GM19025 (cell line): Measurements from ENCODE around the gene PAQR7.
A peak's percentile ranks its signal among the peaks of the same experiment; 100 is the strongest.

Experiments used
- ATAC-seq: cut with Tn5 transposase; IDR thresholded peaks from one replicate; pipeline ENCODE4 v1.9.1; 2021; ENCODE audit warnings: mild to moderate bottlenecking, low read depth, moderate library complexity; ENCODE audit not compliant: unreplicated experiment

The PAQR7 gene

DNA sequence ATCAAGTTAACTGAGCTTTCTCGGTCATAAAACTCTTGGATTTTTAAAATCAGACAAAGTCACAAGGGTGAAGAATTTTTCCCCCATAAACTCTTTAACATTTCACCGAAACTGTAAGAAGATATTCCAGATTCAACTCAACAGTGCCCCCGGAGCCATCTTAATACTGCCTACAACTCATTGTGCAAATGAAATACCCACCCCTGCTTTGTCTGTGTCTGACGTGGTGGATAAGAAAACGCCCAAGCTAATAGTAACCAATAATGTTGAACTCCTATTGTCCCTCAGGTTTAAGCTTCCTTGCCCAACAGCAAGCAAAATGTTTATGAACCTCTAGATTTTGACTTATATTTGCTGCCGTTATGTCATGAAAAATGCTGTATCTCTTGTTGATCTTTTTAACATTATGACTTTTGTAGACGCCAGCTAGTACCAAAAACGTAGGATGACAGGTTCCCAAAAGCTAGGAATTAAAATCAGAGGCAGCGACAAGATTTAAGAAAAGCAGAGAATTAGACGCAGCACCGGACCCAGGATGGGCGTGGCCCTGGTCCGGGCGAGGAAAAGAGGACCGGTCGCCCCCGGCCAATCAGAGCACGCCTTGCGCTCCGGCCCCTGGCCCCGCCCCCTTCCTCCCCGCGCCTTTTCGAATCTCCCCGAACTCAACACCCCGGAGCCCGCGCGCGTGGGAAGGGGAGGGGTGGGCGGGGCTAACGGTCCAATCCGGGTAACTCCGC, 29.6 kb upstream of the PAQR7 start:
- ATAC-seq = peak; percentile 71

DNA sequence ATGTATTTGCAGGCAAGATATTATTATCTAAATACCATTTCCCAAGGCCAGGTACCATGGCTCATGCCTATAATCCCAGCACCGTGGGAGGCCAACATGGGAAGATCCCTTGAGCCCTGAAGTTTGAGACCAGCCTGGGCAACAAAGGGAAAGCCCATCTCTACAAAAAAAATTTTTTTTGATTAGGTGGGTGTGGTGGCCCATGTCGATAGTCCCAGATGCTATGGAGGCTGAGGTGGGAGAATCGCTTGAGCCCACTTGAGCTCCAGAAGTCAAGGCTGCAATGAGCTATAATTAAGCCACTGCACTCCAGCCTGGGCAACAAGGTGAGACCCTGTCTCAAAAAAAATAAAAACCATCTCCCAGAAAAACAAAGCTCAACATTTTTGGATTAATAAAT, 28.5 kb upstream of the PAQR7 start:
- ATAC-seq = no peak

DNA sequence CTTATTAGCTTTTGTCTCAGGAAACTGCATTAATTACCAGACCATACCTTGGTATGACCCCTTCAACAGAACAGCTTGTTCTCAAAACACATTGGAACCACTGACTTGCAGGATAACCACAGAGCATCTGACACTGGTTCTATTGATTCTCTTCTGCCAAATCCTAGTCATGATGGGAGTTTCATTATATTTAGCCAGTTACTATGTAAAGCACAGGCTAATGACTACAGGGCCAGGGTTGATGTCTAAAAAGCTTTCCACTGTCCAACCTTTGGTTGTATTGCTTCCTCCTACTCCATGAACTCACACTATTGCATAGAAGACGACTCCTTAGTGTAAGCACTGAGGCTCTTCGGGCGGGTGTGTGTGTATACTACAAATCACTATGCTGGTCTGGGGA, 27.0 kb upstream of the PAQR7 start:
- ATAC-seq = no peak

DNA sequence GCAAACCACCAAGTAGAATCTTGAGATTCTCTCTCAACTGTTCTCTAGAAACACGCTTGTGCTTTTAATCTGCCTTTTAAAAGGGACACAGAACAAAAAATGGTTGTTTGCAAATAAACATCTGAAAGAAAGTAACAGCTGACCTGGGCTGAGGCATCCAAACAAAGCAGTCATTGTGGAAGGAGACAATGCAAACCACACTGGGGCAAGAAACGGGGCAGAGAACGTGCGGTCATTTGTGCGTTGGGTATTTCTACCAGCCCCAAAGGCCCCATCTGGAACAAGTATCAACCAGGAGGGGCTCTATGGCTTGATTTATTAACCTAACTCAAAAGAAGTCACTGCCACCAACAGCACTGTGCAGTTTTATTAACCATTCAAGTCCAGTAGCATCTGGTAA, 24.7 kb upstream of the PAQR7 start:
- no peak for ATAC-seq

DNA sequence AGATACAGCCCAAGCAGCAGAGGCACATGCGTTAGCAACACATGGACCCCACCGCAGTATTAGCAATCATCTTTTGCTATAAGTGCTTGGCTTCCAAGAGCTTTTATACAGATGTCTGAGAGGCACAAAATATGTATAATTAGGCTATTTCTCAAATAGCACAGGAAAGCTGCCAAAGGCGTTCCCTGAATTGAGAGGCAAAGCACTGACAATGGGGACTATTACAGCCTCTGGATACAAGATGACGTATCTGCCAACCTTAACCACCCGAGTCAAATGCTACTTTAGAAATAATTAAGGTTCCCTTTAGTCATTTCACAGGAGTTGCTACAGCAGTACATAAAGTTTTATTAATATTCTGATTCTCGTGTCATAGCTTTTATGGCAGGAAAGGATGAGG, 24.3 kb upstream of the PAQR7 start:
- ATAC-seq = no peak

DNA sequence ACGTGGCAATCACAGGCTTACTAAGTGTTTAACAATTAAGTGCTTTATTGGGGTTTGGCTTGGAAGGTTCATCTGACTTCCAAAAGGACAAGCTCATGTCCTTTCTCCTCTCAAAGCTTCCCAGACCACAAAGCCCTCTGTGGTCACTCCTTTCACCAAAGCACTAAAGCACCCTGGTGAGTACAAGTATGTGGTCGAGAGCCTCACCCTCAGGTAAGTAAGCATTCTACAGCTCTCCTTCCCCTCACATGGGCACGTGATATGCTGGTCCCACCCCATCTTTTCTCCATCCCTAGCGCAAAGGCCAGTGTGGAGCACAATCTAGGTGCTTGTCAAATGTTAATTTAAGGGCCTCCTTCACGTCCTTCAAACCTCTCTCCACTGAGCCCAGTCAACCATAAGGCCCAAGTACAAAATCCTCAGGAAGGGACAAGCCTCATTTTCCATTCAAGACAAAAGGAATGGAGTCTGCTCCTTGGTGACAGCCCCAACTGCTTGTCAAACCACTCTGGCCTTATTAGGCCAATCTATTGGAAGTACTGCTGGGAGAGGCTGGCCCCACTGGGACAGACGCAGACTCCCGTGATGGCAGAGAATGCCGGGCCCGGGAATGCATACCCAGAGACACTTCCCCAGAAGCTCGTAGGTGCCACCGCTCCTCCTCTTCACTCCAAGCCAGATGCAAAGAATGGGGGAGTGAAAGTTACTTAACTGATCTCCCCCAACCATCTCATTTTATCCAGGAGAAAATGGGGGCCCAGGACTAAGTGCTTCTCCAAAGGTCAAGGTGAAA, 22.9 kb upstream of the PAQR7 start:
- no peak for ATAC-seq

DNA sequence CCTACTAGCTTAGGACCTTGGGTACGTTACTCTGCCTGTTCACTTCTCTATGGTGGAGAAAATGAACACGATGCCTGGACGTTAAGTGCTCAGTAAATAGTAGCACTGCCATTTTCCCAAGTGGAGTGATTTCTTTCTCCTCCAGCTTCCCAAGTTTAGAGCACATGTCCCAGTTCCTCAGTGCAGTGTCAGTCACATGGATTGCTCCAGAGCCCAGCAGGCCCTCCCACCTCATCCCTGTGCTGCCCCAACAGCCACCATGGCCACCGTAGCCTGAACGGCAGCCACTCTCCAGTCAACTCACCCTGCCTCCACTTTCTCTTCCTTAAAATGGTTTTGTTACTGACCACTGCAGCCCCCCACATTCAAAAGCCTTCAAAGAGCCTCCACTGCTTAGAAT, 22.2 kb upstream of the PAQR7 start:
- ATAC-seq = no peak

DNA sequence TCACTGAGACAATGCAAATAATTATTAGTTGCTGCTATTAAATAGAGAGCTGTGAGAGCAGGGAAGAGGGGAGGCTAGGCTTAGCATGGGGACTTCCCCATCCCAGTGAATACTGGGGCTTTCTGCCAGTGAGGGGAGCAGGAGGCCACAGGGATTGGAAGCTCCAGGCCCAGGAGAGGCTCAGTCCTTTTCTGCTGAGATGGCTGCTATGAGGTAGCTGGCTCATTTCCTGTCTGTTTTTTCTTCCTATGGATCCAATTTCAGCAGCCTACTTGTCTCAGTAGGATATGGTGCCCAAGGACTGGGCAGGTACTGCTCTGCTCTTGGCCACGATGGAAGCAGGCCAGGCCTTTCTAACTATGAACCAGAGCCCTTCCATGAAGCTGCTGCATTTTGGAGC, 20.8 kb upstream of the PAQR7 start:
- ATAC-seq = no peak

DNA sequence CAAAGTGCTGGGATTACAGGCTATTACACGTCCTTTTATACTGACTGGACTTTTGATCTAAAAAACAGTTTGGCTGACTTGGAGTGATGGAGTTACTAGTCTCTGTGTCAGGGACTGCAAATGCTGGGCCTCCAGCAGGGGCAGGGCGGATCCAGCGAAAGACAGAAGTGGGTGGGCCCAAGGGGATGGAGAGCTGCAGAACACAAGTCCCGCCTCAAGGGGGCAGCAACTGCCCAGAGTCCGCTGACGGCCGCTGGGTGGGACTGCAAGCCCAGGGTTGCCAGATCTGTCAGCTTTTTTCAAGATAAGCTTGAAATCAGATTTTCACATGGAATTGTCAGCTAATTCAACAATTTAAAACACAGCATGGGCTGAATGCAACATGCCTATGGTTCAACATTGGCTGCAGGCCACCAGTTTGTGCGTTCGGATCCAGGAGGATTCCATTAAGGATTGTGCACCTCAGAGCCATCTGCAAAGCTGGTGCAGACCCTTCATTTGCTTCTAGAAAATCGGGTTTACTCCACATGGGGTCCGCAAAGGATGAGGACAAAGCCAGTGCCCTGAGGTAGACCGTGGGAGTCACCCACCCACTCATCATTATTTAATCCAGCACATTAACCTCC, 20.0 kb upstream of the PAQR7 start:
- no peak for ATAC-seq

DNA sequence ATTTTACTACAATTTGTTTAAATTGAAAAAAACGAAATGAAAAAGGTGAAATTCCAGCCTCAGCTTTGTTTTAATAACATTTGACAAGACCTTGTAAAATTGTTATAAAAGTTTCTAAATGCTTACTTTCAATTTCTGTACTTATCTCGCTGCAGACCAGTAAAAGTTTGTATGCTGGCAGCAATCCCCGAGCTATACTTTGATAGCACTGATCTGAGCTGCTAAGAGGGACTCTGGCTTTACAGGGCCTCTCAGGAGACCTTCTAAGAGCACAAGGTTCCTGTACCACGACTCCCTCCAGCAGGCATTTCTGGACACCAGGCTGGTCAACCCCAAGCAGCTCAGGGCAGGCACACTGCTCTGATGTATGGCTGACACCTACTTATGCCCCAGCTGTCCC, 17.6 kb upstream of the PAQR7 start:
- ATAC-seq = no peak

DNA sequence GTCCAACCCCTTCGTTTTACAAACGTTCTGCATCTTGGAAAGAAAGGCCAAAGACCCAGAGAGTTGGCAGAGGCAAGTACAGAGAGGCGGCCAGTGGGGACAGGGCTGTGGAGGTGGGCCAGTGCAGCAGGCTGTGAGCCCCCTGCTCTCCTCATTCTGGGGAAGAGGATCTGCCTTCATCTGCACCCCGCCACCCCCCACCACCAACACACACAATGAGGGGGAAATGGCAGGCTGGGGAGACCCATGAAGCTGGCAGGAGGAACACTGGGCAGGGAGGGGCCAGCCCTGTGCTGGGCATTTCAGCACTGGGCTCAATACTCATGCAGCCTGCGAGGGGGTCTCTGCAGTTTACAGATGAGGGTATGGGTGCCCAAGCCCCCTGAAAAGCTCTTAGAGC, 16.1 kb upstream of the PAQR7 start:
- no peak for ATAC-seq

DNA sequence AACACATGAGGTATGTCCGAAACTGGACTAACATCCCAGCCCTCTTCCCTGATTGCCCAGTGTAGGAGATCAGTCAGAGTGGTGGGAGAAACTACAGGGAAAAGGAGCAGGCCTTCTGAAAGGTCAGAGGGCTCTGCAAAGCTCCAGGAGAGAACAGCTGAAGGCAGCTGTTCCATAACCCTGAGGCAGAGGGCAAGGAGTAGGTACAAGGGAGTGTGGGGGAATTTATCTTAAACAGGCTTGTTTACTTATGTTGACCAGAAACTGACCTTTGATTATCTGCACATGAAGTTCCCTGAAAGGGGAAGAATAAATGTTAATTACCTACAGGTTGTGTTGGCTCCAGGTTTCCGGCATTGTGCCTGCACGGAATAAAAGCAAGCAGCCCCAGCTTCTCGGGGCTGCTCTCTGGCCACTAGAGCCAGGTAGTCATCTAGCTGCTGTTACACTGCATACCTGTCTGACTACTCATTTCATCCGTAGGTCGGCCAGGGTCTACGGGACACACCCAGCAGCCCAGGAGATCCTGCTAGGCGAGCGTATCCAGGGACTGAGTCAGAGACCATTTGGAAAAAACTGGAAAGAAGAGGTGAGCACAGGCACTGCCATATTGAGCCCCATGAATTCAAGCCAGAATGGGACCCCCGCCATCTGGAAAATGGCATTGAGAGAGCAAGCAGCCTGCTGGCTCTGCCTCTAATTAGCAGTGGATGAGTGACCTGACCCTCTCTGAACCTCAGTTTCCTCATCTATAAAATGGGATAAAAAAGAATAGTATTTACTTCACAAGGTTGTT, 14.9 kb upstream of the PAQR7 start:
- ATAC-seq = no peak

DNA sequence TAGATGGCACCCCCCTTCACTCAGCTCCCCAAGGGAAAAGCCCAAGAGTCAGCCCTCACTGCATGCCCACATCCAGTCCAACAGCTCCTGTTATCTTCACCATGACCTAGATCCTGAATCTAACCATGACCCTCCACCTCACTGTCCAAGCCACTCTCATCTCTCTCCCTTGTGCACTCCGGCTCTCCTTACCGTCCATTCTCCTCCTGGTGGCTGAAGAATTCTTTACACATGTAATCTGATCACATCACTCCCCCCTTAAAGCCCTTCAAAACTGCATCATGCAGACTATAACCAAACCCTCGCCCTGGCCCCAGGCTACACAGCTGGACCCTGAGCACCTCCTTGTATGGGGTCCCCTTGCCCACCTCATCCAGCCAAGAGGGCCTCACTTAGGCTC, 14.0 kb upstream of the PAQR7 start:
- no peak for ATAC-seq

DNA sequence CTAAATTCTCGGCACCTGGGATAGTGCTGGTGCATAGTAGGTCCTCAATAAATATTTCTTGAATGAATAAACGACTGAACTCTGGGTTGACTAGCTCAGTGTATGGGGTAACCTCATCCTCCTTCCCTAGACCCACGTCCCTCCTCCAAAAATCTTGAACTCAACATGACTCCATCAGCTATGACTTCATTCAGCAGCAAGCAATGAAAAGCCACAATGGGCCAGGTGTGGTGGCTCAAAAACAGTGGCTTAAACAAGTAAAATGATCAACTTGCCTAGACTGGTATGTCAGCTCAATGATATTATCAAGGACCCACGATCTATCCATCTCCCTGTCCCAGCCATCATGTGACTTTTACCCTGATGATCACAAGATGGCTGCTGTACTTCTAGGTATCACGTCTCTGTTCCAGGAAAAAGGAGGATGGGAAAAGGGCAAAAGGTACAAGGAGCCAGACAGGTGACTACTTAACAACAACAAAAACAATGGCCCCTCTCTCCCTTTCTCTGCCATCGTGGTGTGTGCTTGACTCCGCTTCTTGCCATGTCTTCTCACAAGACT, 13.0 kb upstream of the PAQR7 start:
- ATAC-seq = no peak

DNA sequence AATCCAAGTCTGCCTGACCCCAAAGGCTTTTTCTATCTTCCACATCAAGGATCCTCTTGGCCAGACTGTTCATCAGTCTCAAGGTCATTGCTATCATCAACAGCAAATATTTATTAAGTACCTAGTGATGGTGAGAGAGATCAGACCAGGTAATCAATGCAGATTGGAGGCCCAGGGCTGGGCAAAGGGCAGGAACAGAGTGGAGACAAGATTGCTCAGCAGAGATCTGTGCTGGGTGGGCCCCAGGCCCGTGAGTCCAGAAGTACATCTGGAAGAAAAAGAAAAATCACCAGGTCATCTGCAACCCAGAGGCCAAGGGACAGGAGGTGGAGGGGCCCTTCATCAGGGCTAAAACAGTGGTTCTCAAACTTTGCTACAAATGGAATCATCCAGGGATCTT, 10.1 kb upstream of the PAQR7 start:
- no peak for ATAC-seq

DNA sequence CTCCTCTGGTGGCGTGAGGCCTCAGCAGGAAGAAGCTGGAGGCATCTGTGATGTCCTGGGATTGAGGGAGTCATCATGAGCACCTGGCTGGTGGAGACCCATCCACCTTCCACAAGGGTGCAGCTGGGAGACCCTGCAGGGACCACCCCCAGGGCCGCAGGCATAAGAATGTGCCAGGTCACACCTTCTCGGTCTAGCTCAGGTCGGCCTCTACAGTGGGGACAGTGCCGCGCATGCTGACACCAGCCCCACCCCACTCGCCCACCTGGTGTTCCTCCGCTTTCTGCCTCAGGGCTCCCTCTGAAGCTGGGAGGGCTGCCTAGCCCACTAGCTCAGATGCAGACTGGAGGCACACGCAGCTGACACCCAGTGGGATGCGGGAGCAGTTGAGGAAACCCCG, 5.8 kb upstream of the PAQR7 start:
- no peak for ATAC-seq

DNA sequence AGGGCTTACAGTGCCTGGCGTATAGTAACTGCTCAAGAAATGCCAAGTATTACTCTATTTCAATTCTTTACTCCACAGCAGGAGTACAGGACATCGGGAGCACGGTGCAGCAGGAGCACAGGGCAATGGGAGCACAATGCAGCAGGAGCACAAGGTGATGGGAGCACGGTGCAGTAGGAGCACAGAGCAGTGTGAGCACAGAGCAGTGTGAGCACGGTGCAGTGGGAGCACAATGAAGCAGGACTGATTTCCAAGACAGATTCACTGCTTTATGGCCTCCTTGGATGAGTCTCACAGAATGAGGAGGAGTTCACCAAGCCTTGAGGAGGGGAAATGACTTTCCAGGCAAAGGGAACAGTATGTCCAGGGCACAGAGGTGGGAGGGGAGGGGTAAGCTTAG, 5.0 kb upstream of the PAQR7 start:
- ATAC-seq = no peak

DNA sequence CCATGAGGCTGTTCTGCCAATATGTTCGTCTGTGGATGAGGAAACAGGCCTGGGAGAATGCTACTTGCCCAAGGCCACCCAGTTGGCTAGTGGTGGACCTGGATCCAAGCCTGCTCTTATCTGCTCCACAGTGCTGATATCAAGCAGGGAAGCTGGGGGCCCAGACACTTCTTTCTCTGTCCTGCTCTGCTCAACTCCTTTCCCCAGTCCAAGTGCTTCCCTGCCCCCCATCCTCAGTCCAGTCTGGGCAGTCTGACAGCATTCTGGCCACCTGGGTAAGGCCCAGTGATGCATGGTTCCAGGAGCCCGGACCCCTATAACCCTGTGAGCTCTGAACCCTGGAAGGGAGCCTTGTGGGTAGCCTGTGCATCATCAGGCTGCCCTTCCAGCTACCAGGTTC, 4.2 kb upstream of the PAQR7 start:
- ATAC-seq = no peak

DNA sequence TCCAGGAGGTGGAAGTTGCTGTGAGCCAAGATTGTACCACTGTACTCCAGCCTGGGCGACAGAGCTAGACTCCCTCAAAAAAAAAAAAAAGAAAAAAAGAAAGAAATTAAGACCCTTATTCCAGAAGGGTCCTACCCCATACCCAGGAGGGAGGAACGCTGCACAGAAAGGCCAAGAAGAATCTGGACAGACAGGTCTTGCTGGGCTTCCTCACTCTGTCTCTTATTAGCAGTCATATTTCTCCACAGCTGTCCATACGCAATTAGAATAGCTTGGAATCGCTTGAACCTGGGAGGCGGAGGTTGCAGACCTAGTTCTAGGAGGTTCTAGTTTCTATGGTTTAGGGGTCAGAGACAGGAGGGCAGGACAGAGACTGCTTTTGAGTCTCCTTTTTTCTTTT, 3.2 kb upstream of the PAQR7 start:
- ATAC-seq = no peak

DNA sequence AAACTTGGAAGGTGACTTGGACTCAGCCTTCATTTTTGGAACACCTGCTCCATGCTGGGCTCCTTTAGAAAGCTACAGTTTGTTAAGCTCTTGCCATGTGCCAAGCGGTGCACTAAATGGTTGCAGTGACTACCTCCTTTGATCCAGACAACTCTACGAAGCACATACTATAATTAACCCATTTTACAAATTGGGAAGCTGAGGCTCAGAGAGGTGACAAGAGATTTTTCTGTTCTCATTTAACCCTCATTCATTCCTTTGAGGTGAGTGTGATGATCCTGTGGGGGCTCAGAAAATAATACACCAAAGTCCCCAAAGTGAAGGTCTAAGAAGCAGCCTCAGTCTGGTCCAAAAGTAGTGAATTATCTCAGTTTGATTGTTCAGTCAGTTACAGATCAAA, 1.6 kb upstream of the PAQR7 start:
- no peak for ATAC-seq

DNA sequence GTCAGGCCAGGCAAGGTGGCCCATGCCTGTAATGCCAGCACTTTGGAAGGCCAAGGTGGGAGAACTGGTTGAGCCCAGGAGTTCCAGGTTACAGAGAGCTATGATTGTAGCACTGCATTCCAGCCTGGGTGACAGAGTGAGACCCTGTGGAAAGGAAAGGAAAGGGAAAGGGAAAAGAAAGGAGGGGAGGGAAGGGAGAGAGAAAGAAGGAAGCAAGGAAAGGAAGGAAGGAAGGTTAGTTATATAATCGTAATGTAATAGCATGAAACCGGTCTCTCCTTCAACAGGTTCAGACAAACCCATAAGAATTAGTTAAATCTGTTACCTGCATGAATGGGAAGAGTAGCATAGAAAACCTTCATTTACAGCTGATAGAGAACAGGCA, 1.2 kb upstream of the PAQR7 start:
- no peak for ATAC-seq
